Testis (tissue), 3 donors: ENCODE data around the gene PTPRN2. TPM values are rescaled to one million over a fixed set of nuclear protein-coding genes. Genes with fewer than 3 reads are reported as not detected.

Experiments
- DNase-seq: peaks from one replicate; pipeline ENCODE4 v3.0.0-alpha.2; 2019
- H3K27ac ChIP-seq, 2 donors: fragments of 200-600 bp; sonication (generic); one replicate each; pipeline ENCODE4 v1.5.1; 2019
- H3K27me3 ChIP-seq: fragments of 200-600 bp; sonication (generic); one replicate; pipeline ENCODE4 v1.5.1; 2019
- H3K36me3 ChIP-seq: fragments of 200-600 bp; sonication (generic); one replicate; pipeline ENCODE4 v1.5.1; 2017; ENCODE audit warnings: low read depth; ENCODE audit errors: missing control alignments
- H3K4me1 ChIP-seq: fragments of 200-600 bp; sonication (generic); one replicate; pipeline ENCODE4 v1.5.1; 2019
- H3K4me3 ChIP-seq, 2 donors: fragments of 200-600 bp; sonication (generic); one replicate each; pipeline ENCODE4 v1.5.1; 2017 to 2019
- H3K9me3 ChIP-seq: fragments of 200-600 bp; sonication (generic); one replicate; pipeline ENCODE4 v1.5.1; 2017
- CTCF ChIP-seq, 3 experiments: fragments of 450-650 bp in 2 of 3; fragments of 200-600 bp in 1 of 3; sonication (generic) in 1 of 3; IDR thresholded peaks; one replicate each; pipeline ENCODE4 v1.5.1; 2016 to 2019; ENCODE audit warnings: antibody characterized with exemption in 3 of 3, mild to moderate bottlenecking in 2 of 3, moderate library complexity in 1 of 3
- POLR2A ChIP-seq: fragments of 450-650 bp; IDR thresholded peaks from one replicate; pipeline ENCODE4 v1.6.1; 2017; ENCODE audit warnings: antibody characterized with exemption, mild to moderate bottlenecking, moderate library complexity
- WGBS, 2 donors: methylation state at CpG; one replicate each; pipeline ENCODE4 v1.1.5; 2018; 5-methylcytosine and 5-hydroxymethylcytosine counted together
- intact Hi-C: fragments of 100-400 bp; cut with DNase I; formaldehyde crosslinking; loops from one replicate; pipeline ENCODE4 v1.15.1; 2023; ENCODE audit warnings: low total_unique reads
- polyA plus RNA-seq: library from polyadenylated mRNA; stranded (reverse); fragments of 350-450 nt; fragmentation: Illumina TruSeq; extraction: RNeasy Lipid Tissue Mini Kit (QIAGEN cat#74804); gene quantifications from one replicate; pipeline ENCODE4 v1.2.3, GENCODE V29; 2014; ENCODE audit warnings: low read depth, low replicate concordance; ENCODE audit not compliant: insufficient read depth
- total RNA-seq, 2 donors: library from RNA; depleted of rRNA; stranded (reverse); fragments of >200 nt; gene quantifications; one replicate each; pipeline ENCODE4 v1.2.3, GENCODE V29; 2016

Gene PTPRN2
- total and polyA plus RNA-seq, 3 donors from 2014 or later: 9.3 to 10.8 (median 9.8) TPM

GRCh38 chr7:158262284-158263109, 325.1 kb downstream of the PTPRN2 start:
- Histone ChIP-seq H3K27ac (no peak overlapping the region), H3K9me3 (no peaks in the 10 kb centered on the region), H3K27me3 (no peaks in the 10 kb centered on the region), H3K36me3 (no peaks in the 10 kb centered on the region), H3K4me1 (no peaks in the 10 kb centered on the region), H3K4me3 (no peak overlapping the region)
- no peak for DNase-seq
- WGBS, 2 donors: 80 to 86% methylated on average over 5 of the region's 5 CpGs
- intact Hi-C loops: no loop called here
- TF ChIP-seq POLR2A: no peak
- no peak for TF ChIP-seq CTCF (IDR thresholded peaks at IDR 0.05)

GRCh38 chr7:158261362-158262235, 326.0 kb downstream of the PTPRN2 start:
- intact Hi-C loops: no loop called here
- H3K27ac ChIP-seq: no peak overlapping the region
- no peaks in the 10 kb centered on the region for H3K27me3 ChIP-seq
- no peak for DNase-seq
- H3K36me3 ChIP-seq: no peaks in the 10 kb centered on the region
- 71 to 77% methylated on average over 25 to 26 of the region's 27 CpGs for WGBS, 2 donors
- no peaks in the 10 kb centered on the region for H3K4me1 ChIP-seq
- H3K4me3 ChIP-seq: no peak overlapping the region
- TF ChIP-seq CTCF (IDR thresholded peaks at IDR 0.05) (no peak), POLR2A (no peak)
- no peaks in the 10 kb centered on the region for H3K9me3 ChIP-seq

GRCh38 chr7:158260567-158261361, 326.9 kb downstream of the PTPRN2 start:
- TF ChIP-seq POLR2A: no peak
- no peak for TF ChIP-seq CTCF (IDR thresholded peaks at IDR 0.05)
- 76 to 80% methylated on average over 19 to 20 of the region's 20 CpGs for WGBS, 2 donors

GRCh38 chr7:158259671-158260418, 327.8 kb downstream of the PTPRN2 start:
- 89 to 94% methylated on average over 11 to 12 of the region's 12 CpGs for WGBS, 2 donors
- Histone ChIP-seq H3K36me3 (no peaks in the 10 kb centered on the region), H3K4me3 (no peak overlapping the region), H3K9me3 (no peaks in the 10 kb centered on the region), H3K27me3 (no peaks in the 10 kb centered on the region), H3K27ac (no peak overlapping the region), H3K4me1 (no peaks in the 10 kb centered on the region)
- TF ChIP-seq CTCF (IDR thresholded peaks at IDR 0.05) (no peak), POLR2A (no peak)
- intact Hi-C loops: no loop called here
- DNase-seq: no peak

More at GRCh38 chr7:158260567-158261361, 326.9 kb downstream of the PTPRN2 start:
- Histone ChIP-seq H3K9me3 (no peaks in the 10 kb centered on the region), H3K4me1 (no peaks in the 10 kb centered on the region), H3K4me3 (no peak overlapping the region), H3K27me3 (no peaks in the 10 kb centered on the region), H3K27ac (no peak overlapping the region), H3K36me3 (no peaks in the 10 kb centered on the region)
- intact Hi-C loops: no loop called here
- DNase-seq: no peak
